GM19467 (cell line): ENCODE data around the gene CMTM5.
"Not testable (repeated sequence)": the region's sequence is repeated elsewhere in the genome, so short reads cannot be mapped to it uniquely, and the experiment has no call there.

ENCODE experiments used
- ATAC-seq: cut with Tn5 transposase; IDR thresholded peaks from one replicate; pipeline ENCODE4 v1.9.1; 2021; ENCODE audit warnings: mild to moderate bottlenecking, moderate library complexity; ENCODE audit not compliant: unreplicated experiment

CMTM5 gene

GRCh38 chr14:23411563-23412525 lies 35.0 kb downstream of the CMTM5 start:
- ATAC-seq = no peak

- ATAC-seq = no peak
These were observed 36.8 kb downstream of the CMTM5 start for GRCh38 chr14:23413681-23414080.

GRCh38 chr14:23414254-23414653 lies 37.4 kb downstream of the CMTM5 start:
- ATAC-seq = no peak

- ATAC-seq = no peak
These were observed 38.3 kb downstream of the CMTM5 start for GRCh38 chr14:23414906-23415820.

GRCh38 chr14:23415821-23416778 lies 39.3 kb downstream of the CMTM5 start:
- no peak for ATAC-seq

GRCh38 chr14:23416801-23417200 lies 40.0 kb downstream of the CMTM5 start:
- ATAC-seq = no peak

GRCh38 chr14:23417269-23417668 lies 40.4 kb downstream of the CMTM5 start:
- not testable (repeated sequence) for ATAC-seq

GRCh38 chr14:23418021-23418420 lies 41.2 kb downstream of the CMTM5 start:
- ATAC-seq = no peak

DNA sequence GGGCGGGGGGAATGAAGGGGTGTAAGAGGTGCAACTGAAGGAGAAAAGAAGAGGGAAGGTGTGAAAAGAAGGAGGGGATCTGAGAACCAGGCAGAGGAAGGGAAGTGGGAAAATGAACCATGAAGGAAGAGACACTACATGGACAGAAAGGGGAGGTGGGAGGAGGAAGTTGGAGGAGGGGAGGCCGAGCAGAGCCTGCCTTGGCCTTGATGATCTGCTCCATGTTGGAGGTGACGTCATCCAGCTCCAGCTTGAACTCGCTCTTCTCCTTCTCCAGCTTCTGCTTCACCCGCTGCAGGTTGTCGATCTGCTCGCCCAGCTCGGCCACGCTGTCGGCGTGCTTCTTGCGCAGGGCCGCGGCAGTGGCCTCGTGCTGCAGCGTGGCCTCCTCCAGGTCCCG lies 42.8 kb downstream of the CMTM5 start:
- ATAC-seq = not testable (repeated sequence)

DNA sequence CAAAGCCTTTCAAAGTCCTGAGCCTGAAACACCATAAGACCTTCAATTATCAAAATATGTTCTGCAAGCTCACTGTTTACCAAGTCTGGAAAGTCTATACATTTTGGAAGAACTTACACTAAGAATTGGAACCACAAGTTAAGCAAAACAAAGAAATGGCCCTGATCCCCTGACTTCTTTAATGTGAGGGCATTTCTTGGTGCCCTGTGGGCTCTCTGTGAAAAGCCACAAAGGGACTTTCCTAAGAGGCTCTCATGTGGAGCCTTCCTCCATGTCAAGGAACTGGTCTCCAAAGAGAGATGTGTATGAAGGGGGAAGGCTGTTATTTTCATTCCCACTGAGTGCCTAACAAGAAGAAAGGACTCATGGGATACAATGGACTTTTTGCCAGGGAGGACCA lies 44.7 kb downstream of the CMTM5 start:
- ATAC-seq = no peak

- no peak for ATAC-seq
These were observed 46.8 kb downstream of the CMTM5 start for GRCh38 chr14:23423657-23424056.

GRCh38 chr14:23425169-23425568 lies 48.3 kb downstream of the CMTM5 start:
- no peak for ATAC-seq

DNA sequence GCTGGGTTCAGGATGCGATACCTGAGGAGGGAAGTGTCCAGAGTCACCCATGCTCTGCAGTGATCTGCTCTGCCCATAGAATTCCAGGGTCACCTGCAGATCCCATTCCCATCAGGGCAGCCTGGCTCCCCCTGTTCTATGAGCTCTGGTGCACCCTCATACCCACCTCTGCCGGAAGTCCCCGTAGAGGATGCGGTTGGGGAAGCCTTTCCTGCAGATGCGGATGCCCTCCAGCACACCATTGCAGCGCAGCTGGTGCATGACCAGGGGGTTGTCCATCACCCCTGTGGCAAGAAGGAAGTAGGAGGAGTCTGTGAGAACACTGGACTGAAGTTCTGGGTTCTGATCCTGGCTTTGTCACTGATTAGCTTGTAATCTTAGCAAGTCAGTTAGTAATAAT lies 49.0 kb downstream of the CMTM5 start:
- ATAC-seq = not testable (repeated sequence)

DNA sequence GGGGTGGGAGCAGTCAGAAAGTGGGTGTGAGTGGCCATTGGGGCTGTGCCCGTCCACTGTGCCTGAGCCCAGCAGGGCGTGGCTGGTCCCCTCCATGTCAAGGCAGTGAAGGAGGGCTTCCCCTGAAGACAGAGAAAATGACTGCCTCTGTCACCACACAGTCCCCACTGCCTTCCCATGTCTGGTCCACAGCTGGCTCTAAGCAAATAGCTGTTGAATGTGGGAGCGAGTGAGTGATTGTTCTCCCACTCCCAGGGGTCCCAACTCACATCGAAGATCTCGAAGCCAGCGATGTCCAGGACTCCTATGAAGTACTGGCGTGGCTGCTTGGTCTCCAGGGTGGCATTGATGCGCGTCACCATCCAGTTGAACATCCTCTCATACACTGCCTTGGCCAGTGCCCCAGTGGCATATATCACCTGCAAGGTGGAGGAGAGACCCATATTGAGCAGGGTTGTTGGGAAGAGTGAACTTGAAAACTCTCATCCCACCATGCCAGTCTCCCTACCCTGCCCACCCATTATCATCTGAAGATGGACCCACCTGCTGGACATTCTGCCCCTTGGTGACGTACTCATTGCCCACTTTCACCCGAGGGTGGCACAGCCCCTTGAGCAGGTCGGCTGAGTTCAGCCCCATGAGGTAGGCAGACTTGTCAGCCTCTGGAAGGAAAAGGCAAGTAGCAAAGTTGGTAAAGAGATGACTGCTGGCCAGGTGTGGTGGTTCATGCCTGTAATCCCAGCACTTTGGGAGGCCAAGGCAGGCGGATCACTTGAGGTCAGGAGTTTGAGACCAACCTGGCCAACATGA lies 52.0 kb downstream of the CMTM5 start:
- ATAC-seq = no peak
